ENCODE results near the gene YBX3. TPM values are rescaled to one million over a fixed set of nuclear protein-coding genes. Genes with fewer than 3 reads are reported as not detected.

Gene YBX3
- total and polyA plus RNA-seq, 3 donors from 2014 or later: 493 to 1,385 (median 511) TPM

DNA sequence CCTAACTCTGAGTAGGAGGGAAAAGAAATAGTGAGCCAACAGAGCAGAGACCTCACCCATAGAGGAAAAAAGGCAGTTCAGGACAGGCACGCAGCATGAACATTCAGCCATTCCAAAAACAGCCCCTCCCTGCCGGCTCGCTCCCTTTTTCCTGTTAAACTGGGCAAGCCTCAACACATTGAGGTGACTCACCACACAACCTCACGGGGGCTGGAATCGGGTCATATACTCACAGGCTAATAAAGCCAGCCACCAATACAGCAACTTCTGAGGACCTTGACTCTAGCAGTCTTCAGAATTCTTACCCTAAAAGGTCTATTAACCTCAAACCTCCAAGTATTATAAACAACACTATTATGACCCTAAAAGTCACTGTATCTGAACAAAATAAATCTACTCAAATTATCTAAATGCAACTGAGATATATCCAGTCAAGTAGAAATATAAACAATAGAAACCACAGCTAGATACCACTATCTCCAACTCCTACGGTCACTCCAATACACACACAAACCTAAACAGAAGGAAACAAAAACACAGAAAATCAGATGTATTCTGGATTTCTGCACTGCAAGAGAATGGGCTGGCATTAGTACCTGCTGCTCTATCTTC is 6.3 kb downstream of the YBX3 start:
- Histone ChIP-seq H3K27me3 (no peaks in the 10 kb centered on the region), H3K36me3 (ENCODE audit: low read depth, missing control alignments) (no peaks in the 10 kb centered on the region), H3K4me3 (no peak overlapping the region), H3K27ac (peak overlapping the region; percentile 69 to 70), H3K4me1 (peaks cover 43% of the 10 kb centered on the region), H3K9me3 (no peaks in the 10 kb centered on the region)
- 42 to 43% methylated on average over 6 of the region's 6 CpGs for WGBS, 2 donors
- intact Hi-C loops (cut with DNase I; ENCODE audit: low total_unique reads): no loop called here
- DNase-seq: peak; percentile 80
- TF ChIP-seq CTCF (IDR thresholded peaks at IDR 0.05) (no peak), POLR2A (IDR thresholded peaks at IDR 0.05) (no peak)

DNA sequence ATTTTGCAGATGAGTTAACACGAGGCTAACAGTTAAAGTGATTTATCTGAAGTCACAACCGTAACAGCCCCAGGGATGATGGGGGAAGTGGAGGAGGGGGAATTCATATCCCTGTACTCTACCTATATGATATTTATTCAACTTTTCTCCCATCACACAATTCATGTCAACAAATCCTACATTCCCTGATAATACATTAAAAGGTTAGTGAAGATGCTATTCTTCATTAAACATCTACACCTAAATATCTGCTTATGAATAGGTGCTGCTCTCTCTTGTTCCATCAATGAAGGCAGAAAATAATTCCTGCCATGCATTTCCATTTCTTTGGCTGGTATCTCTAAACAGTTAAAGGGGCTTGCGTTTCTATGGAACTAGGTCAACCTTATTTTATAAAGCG is 6.8 kb downstream of the YBX3 start:
- H3K4me3 ChIP-seq: no peak overlapping the region
- intact Hi-C loops (cut with DNase I; ENCODE audit: low total_unique reads): no loop called here
- H3K27ac ChIP-seq: peak overlapping the region; percentile 69 to 70
- H3K36me3 ChIP-seq (ENCODE audit: low read depth, missing control alignments): no peaks in the 10 kb centered on the region
- no peaks in the 10 kb centered on the region for H3K27me3 ChIP-seq
- TF ChIP-seq CTCF (IDR thresholded peaks at IDR 0.05): no peak
- no peak for TF ChIP-seq POLR2A (IDR thresholded peaks at IDR 0.05)
- peaks cover 43% of the 10 kb centered on the region for H3K4me1 ChIP-seq
- DNase-seq: no peak
- no peaks in the 10 kb centered on the region for H3K9me3 ChIP-seq
- WGBS, 2 donors: 49 to 53% methylated on average over 4 of the region's 4 CpGs

DNA sequence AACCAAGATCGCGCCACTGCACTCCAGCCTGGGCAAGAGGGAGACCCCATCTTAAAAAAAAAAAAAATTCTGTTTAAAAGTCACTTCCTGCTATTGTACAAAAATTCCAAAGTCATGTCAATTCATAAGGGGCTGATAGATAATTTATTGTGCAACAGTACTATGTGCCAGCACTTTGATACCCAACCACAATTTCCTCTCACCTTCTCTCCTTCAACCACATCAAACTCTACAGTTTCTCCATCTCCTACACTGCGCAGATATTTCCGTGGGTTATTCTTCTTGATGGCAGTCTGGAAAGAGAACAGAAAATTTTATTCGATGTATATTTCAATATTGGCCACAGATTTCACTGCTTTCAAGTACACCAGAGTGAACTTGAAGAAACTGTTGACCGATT is 7.6 kb downstream of the YBX3 start:
- Histone ChIP-seq H3K4me1 (peaks cover 37% of the 10 kb centered on the region), H3K27ac (no peak overlapping the region), H3K9me3 (no peaks in the 10 kb centered on the region), H3K27me3 (no peaks in the 10 kb centered on the region), H3K36me3 (ENCODE audit: low read depth, missing control alignments) (no peaks in the 10 kb centered on the region), H3K4me3 (no peak overlapping the region)
- intact Hi-C loops (cut with DNase I; ENCODE audit: low total_unique reads): no loop called here
- no peak for DNase-seq
- TF ChIP-seq CTCF (IDR thresholded peaks at IDR 0.05) (no peak), POLR2A (IDR thresholded peaks at IDR 0.05) (no peak)
- 95 to 96% methylated on average over 6 of the region's 6 CpGs for WGBS, 2 donors

DNA sequence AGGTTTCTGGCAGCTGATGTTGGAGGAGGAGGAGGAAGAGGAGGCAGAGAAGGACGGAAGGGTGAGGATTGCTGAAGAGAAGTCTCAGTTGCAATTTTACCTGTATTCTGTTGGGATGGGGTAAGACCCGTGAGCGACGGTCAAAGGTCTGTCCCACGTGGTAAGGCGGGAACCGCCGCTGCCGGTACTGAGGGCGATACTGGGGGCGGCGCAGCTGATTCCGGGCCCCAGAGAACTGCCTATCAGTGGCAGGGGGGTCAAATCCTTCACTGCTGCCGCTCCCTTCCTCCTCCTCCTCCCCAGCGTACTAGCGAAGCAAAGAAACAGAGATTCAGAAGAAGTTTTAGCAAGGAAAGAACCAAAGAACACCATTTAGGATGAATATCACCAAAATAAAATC is 13.3 kb downstream of the YBX3 start:
- Histone ChIP-seq H3K9me3 (no peaks in the 10 kb centered on the region), H3K27me3 (no peaks in the 10 kb centered on the region), H3K36me3 (ENCODE audit: low read depth, missing control alignments) (no peaks in the 10 kb centered on the region), H3K4me1 (peaks cover 8% of the 10 kb centered on the region), H3K4me3 (no peak overlapping the region), H3K27ac (no peak overlapping the region)
- 94 to 96% methylated on average over 16 of the region's 16 CpGs for WGBS, 2 donors
- TF ChIP-seq POLR2A (IDR thresholded peaks at IDR 0.05) (no peak), CTCF (IDR thresholded peaks at IDR 0.05) (no peak)
- DNase-seq: no peak
- intact Hi-C loops (cut with DNase I; ENCODE audit: low total_unique reads): no loop called here

- 51 to 65% methylated on average over 4 of the region's 4 CpGs for WGBS, 2 donors
- Histone ChIP-seq H3K4me1 (peaks cover 8% of the 10 kb centered on the region), H3K36me3 (ENCODE audit: low read depth, missing control alignments) (no peaks in the 10 kb centered on the region), H3K27me3 (no peaks in the 10 kb centered on the region), H3K4me3 (no peak overlapping the region), H3K9me3 (no peaks in the 10 kb centered on the region), H3K27ac (no peak overlapping the region)
- intact Hi-C loops (cut with DNase I; ENCODE audit: low total_unique reads): no loop called here
- no peak for TF ChIP-seq POLR2A (IDR thresholded peaks at IDR 0.05)
- no peak for TF ChIP-seq CTCF (IDR thresholded peaks at IDR 0.05)
- DNase-seq: no peak
These were observed 14.3 kb downstream of the YBX3 start for GRCh38 chr12:10708862-10709261.

Data from testis (tissue), 3 donors.